ENCODE results near the gene TRPV5.

TRPV5 gene

GRCh38 chr7:142871260-142872105 lies 62.1 kb downstream of the TRPV5 start:
- Histone ChIP-seq H3K27me3 (ENCODE audit: insufficient read depth, low read depth, severe bottlenecking) (no peaks in the 10 kb centered on the region), H3K4me3 (ENCODE audit: low read depth, low read length) (no peak overlapping the region), H3K36me3 (no peaks in the 10 kb centered on the region), H3K9me3 (ENCODE audit: severe bottlenecking) (no peaks in the 10 kb centered on the region), H3K27ac (no peak overlapping the region)
- DNase-seq = no peak
- TF ChIP-seq CTCF (IDR thresholded peaks at IDR 0.05; ENCODE audit: low read depth, low read length) = no peak

- Histone ChIP-seq H3K36me3 (no peaks in the 10 kb centered on the region), H3K27me3 (ENCODE audit: insufficient read depth, low read depth, severe bottlenecking) (no peaks in the 10 kb centered on the region), H3K4me3 (ENCODE audit: low read depth, low read length) (no peak overlapping the region), H3K9me3 (ENCODE audit: severe bottlenecking) (no peaks in the 10 kb centered on the region), H3K27ac (no peak overlapping the region)
- no peak for DNase-seq
- TF ChIP-seq CTCF (IDR thresholded peaks at IDR 0.05; ENCODE audit: low read depth, low read length) = no peak
Measured at GRCh38 chr7:142870566-142871259, 62.8 kb downstream of the TRPV5 start.

- no peak for DNase-seq
- TF ChIP-seq CTCF (IDR thresholded peaks at IDR 0.05; ENCODE audit: low read depth, low read length) = no peak
- H3K36me3 ChIP-seq = no peaks in the 10 kb centered on the region
- H3K9me3 ChIP-seq (ENCODE audit: severe bottlenecking) = no peaks in the 10 kb centered on the region
- no peak overlapping the region for H3K4me3 ChIP-seq (ENCODE audit: low read depth, low read length)
- H3K27me3 ChIP-seq (ENCODE audit: insufficient read depth, low read depth, severe bottlenecking) = no peaks in the 10 kb centered on the region
- H3K27ac ChIP-seq = no peak overlapping the region
Measured at GRCh38 chr7:142870147-142870559, 63.4 kb downstream of the TRPV5 start.

- no peak for TF ChIP-seq CTCF (IDR thresholded peaks at IDR 0.05; ENCODE audit: low read depth, low read length)
- Histone ChIP-seq H3K27ac (no peak overlapping the region), H3K4me3 (ENCODE audit: low read depth, low read length) (no peak overlapping the region), H3K36me3 (no peaks in the 10 kb centered on the region), H3K9me3 (ENCODE audit: severe bottlenecking) (no peaks in the 10 kb centered on the region), H3K27me3 (ENCODE audit: insufficient read depth, low read depth, severe bottlenecking) (no peaks in the 10 kb centered on the region)
- no peak for DNase-seq
Measured at GRCh38 chr7:142869434-142869833, 64.1 kb downstream of the TRPV5 start.

- no peak for TF ChIP-seq CTCF (IDR thresholded peaks at IDR 0.05; ENCODE audit: low read depth, low read length)
- Histone ChIP-seq H3K36me3 (no peaks in the 10 kb centered on the region), H3K4me3 (ENCODE audit: low read depth, low read length) (no peak overlapping the region), H3K27me3 (ENCODE audit: insufficient read depth, low read depth, severe bottlenecking) (no peaks in the 10 kb centered on the region), H3K9me3 (ENCODE audit: severe bottlenecking) (no peaks in the 10 kb centered on the region), H3K27ac (no peak overlapping the region)
- no peak for DNase-seq
Measured at GRCh38 chr7:142868986-142869415, 64.5 kb downstream of the TRPV5 start.

Data from WERI-Rb-1 (cell line).